Measurements from ENCODE around the gene TM6SF1. TPM values are rescaled to one million over a fixed set of nuclear protein-coding genes. Genes with fewer than 3 reads are reported as not detected.

The TM6SF1 gene
- total and polyA plus RNA-seq, 9 of the 15 experiments (the other 6 are each of a cell fraction or from before 2014, with no cell fraction given) = 1.0 to 5.6 (median 3.5) TPM

GRCh38 chr15:83066734-83067637, 40.5 kb upstream of the TM6SF1 start, which contains the start of gene BTBD1 (continued):
- TF ChIP-seq CREB1 (IDR thresholded peaks at IDR 0.05) (no peak; the same call in 1 of the 2 replicates), CREB1 (CRISPR knock-in tag; IDR thresholded peaks at IDR 0.05) (no peak; the same call in 1 of the 2 replicates), ZNF384 (IDR thresholded peaks at IDR 0.05; ENCODE audit: low read depth, low read length) (peak; percentile 12; the same call in 1 of the 2 replicates), ELF2 (CRISPR knock-in tag; IDR thresholded peaks at IDR 0.05) (peak; percentile 92), PRMT5 (CRISPR knock-in tag; IDR thresholded peaks at IDR 0.05) (no peak), NCOA1 (IDR thresholded peaks at IDR 0.05; ENCODE audit: low read depth) (no peak; the same call in 1 of the 2 replicates), ZNF324 (CRISPR knock-in tag; IDR thresholded peaks at IDR 0.05) (no peak), DDX20 (tag; IDR thresholded peaks at IDR 0.05; ENCODE audit: low read depth) (no peak), SMARCE1 (IDR thresholded peaks at IDR 0.05) (peak; percentile 47; the same call in 1 of the 2 replicates), RBFOX2 (IDR thresholded peaks at IDR 0.05; ENCODE audit: low read depth, low read length) (peak; percentile 99), CAMTA2 (CRISPR knock-in tag; conservative IDR thresholded peaks at IDR 0.05) (0 out of 2 replicates have a peak, but pooled peaks have one; percentile 32), ZNF280B (CRISPR knock-in tag; IDR thresholded peaks at IDR 0.05) (no peak), ELK3 (CRISPR knock-in tag; IDR thresholded peaks at IDR 0.05) (no peak), FUS (optimal IDR thresholded peaks at IDR 0.05; ENCODE audit: low read depth, low read length) (peak; percentile 92), NR2C1 (IDR thresholded peaks at IDR 0.05) (no peak), NR2C1 (tag; IDR thresholded peaks at IDR 0.05) (0 out of 2 replicates have a peak, but pooled peaks have one; percentile 13), MCM5 (IDR thresholded peaks at IDR 0.05; ENCODE audit: low read depth) (no peak)
- TF ChIP-seq, protein P1, sequence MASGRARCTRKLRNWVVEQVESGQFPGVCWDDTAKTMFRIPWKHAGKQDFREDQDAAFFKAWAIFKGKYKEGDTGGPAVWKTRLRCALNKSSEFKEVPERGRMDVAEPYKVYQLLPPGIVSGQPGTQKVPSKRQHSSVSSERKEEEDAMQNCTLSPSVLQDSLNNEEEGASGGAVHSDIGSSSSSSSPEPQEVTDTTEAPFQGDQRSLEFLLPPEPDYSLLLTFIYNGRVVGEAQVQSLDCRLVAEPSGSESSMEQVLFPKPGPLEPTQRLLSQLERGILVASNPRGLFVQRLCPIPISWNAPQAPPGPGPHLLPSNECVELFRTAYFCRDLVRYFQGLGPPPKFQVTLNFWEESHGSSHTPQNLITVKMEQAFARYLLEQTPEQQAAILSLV (tag; IDR thresholded peaks at IDR 0.05) = no peak
- TF ChIP-seq, protein P2, sequence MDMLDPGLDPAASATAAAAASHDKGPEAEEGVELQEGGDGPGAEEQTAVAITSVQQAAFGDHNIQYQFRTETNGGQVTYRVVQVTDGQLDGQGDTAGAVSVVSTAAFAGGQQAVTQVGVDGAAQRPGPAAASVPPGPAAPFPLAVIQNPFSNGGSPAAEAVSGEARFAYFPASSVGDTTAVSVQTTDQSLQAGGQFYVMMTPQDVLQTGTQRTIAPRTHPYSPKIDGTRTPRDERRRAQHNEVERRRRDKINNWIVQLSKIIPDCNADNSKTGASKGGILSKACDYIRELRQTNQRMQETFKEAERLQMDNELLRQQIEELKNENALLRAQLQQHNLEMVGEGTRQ (CRISPR knock-in tag; IDR thresholded peaks at IDR 0.05) = no peak
- TF ChIP-seq, protein P3, sequence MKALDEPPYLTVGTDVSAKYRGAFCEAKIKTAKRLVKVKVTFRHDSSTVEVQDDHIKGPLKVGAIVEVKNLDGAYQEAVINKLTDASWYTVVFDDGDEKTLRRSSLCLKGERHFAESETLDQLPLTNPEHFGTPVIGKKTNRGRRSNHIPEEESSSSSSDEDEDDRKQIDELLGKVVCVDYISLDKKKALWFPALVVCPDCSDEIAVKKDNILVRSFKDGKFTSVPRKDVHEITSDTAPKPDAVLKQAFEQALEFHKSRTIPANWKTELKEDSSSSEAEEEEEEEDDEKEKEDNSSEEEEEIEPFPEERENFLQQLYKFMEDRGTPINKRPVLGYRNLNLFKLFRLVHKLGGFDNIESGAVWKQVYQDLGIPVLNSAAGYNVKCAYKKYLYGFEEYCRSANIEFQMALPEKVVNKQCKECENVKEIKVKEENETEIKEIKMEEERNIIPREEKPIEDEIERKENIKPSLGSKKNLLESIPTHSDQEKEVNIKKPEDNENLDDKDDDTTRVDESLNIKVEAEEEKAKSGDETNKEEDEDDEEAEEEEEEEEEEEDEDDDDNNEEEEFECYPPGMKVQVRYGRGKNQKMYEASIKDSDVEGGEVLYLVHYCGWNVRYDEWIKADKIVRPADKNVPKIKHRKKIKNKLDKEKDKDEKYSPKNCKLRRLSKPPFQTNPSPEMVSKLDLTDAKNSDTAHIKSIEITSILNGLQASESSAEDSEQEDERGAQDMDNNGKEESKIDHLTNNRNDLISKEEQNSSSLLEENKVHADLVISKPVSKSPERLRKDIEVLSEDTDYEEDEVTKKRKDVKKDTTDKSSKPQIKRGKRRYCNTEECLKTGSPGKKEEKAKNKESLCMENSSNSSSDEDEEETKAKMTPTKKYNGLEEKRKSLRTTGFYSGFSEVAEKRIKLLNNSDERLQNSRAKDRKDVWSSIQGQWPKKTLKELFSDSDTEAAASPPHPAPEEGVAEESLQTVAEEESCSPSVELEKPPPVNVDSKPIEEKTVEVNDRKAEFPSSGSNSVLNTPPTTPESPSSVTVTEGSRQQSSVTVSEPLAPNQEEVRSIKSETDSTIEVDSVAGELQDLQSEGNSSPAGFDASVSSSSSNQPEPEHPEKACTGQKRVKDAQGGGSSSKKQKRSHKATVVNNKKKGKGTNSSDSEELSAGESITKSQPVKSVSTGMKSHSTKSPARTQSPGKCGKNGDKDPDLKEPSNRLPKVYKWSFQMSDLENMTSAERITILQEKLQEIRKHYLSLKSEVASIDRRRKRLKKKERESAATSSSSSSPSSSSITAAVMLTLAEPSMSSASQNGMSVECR (CRISPR knock-in tag; IDR thresholded peaks at IDR 0.05) = peak; percentile 82

Data from K562 (cell line).